SKM-1 (cell line): ENCODE data around the gene DHCR24.
"Not testable (repeated sequence)": the region's sequence is repeated elsewhere in the genome, so short reads cannot be mapped to it uniquely, and the experiment has no call there.

Experiments
- DNase-seq: peaks from one replicate; lab custom pipeline; 2025; ENCODE audit not compliant: unreplicated experiment; lab: John Stamatoyannopoulos, UW

The DHCR24 gene

DNA sequence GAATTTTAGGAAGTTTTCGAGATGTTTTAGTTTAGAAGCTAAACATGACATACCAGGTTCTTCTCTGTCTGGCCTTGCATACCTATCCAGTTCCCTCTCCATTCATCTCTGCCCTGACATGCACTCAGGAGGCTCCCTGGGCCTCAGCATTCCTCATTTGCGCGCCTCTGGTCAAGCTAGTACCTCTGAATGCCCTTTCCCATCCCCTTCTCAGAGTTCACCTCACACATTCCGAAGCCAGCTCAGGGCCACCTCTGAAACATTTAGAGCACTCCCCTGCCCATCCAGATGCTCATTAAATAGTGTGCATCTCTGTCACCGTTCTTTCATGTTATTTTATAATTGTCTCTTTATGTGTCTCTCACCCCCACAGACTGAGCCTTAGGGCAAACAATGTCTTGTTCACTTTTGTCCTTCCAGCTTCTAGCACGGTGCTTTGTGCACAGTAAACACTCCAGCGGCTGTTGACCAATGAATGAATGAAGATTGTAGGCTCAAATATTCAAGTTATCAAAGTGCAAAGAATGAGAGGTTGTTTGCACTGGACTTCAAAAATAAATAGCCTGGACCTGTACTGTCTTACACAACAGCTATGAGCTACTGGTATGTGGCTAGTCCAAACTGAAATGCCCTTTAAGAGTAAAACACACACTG is 1.2 kb upstream of the DHCR24 start:
- DNase-seq: no peak

DNA sequence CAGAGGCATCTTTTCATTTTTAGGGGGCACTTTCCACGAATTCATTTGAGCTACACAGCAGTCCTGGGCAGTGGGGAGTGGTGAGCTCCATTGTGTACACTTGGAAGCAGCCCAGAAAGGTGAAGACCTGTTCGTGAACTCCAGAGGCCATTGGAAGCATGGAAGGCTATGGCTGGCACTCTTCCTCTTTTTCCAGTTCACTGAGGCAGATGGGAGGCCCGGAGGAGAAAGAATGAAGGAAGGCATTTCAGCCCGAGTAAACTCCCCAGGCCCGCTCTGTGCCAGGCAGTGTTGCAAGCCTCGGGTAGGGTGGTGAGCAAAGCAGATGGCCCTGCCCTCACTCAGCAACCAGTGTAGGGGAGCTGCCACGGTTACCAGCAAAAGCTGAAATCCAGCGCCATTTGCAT is 673 bp upstream of the DHCR24 start:
- no peak for DNase-seq

DNA sequence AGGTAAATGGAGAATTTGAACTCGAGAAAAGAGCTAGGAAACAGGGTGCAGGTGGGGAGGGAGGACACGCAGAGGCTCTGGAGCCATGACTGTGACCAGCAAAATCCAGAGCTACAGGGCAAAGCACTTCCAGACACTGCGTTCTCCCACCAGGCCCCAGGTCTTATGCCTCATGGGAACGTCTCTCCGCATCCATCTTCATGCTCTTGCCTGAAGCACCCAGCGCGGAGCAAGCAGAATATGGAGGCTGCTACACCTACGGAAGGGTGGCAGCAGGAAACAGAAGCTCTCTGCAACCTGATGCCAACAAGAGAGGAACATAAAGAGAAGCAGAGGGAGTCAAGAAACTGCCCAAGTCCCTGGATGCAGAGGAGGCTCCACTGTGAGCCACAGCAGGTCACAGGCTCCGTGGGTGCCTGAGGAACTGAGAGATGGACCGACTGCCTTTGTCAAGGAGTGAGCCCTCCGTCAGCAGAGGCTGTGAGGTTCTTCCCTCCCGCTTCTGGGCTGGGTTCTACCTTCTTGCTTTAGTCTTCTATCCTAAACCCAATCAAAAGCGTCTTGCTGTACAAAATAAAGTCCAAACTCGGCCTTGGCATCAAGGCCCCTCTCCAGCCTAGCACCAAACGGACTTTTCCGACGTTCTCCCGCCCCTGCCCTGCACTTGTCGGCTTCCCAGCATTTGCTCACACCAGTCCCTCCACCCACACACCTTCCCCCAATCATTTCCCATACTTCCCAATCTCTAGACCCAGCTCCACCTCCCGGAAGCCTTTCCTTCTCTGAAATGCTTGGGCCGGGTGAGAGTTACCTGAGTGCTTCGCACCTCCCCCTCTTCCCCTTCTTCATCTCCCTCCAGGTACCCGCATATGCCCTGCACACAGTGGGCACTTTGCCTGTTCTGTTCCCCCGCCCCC is 930 bp downstream of the DHCR24 start:
- DNase-seq: no peak

GRCh38 chr1:54885237-54885679 is 1.7 kb downstream of the DHCR24 start:
- DNase-seq: no peak

DNA sequence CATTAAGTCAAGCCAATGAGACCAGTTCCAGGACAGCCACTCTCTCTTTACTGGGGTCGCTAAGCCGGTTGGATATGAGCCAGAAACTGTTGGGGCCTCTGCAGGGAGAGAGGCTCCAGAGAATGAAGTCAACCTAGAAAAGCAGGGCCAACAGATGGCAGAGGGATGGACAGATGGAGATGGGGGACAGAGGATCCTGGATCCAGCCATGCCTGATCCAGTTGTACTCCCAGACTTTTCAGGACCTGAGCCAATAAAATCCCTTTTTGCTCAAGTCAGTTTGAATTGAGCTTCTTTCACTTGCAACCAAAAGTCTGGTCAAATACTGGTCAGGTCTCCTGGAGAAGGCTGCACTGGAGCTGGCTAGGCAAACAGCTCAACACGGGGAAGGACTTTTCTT is 2.2 kb downstream of the DHCR24 start:
- no peak for DNase-seq

DNA sequence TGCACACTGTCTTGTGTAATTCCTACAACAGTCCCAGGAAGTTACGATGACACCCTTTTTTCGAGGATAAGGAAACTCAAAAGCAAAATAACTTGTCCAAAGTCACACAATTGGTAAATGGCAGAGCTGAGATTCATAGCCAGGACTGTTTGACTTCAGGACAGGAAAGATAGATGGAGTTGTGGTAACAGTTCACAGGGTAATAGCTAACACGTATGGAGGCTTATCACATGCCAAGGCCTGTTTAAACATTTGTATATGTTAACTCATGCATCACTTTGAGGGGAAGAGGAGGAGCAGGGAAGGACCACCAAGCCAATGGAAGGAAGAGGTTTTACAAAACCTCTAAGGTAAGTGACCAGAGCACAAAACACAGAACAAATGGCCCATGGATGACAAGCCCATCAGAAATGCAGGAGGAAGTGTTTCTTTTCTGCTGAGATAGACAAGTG is 2.8 kb downstream of the DHCR24 start:
- no peak for DNase-seq

DNA sequence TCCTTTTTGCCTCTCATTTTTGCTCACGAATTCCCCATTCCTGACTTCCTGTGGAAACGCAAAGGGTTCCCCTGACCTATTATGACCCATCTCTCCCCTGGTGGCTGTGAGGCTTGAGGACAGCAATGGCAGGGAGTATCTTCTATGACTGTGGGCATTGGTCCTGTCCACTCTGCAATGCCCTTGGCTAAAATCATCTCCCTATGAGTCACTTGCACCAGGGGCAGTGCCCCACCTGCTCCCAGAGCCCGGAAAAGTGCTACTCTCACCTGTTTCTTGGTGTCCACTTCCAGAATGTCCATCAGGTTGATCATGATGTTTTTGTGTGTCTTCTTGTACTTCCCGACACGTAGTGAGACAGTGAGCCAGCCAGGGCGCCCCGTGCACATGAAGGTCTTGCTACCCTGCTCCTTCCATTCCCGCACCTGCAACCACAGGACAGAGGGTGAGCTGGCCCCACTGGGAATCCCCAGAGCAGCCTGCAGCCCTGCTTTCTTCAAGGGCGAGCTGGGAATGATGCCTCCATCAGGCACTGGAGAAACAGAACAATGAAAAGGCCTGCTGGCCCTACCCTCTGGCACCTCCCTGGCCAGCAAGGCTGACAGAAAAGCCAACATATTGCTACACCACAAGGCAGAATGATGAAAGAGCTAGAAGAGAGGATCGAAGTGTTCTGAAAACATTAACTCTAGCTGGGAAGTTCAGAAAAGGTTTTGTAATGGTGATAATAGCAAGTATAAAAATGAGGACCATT is 3.5 kb downstream of the DHCR24 start:
- no peak for DNase-seq

GRCh38 chr1:54882519-54882918 is 4.5 kb downstream of the DHCR24 start:
- no peak for DNase-seq

DNA sequence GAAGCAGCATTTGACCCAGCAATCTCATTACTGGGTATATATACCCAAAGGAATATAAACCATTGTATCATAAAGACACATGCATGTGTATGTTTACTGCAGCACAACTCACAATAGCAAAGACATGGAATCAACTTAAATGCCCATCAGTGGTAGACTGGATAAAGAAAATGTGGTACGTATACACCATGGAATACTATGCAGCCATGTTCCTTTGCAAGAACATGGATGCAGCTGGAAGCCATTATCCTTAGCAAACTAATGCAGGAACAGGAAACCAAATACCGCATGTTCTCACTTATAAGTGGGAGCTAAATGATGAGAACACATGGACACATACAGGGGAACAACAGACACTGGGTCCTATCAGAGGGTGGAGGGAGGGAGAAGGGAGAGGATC is 5.4 kb downstream of the DHCR24 start:
- DNase-seq: not testable (repeated sequence)

GRCh38 chr1:54879872-54880271 is 7.1 kb downstream of the DHCR24 start:
- no peak for DNase-seq

DNA sequence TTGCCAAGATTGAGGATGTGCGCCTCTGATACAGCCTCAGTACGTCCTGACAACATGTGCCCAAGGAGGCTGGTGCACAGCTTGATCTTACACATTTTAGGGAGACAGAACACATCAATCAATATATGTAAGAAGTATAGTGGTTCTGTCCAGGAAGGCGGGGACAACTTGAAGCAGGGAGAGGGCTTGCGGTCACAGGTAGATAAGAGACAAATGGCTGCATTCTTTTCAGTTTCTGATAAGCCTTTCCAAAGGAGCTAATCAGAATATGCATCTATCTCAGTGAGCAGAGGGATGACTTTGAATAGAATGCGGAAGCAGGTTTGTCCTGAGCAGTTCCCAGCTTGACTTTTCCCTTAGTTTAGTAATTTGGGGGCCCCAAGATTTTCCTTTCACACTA is 10.2 kb downstream of the DHCR24 start:
- DNase-seq: no peak

DNA sequence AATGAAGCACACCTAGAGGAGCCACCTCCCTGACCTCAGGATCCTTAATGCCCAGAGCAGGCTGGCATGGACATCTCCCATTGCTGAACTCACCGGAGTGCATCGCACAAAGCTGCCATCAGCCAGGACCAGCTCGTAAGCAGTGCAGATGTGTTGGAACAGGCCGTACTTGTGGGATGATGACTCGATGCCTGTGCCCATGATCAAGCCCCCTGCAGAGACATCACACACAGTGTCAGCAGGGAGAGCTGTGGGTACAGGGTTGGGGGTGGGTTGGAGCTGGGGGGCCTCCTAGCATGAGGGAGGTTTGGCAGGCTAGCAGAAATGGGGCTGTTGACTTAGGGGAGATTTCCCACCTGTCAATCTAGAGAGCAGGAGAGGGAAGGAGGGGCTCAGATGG is 12.0 kb downstream of the DHCR24 start:
- no peak for DNase-seq

GRCh38 chr1:54874079-54874830 is 12.7 kb downstream of the DHCR24 start:
- DNase-seq: no peak

- DNase-seq: no peak
Observed at GRCh38 chr1:54872036-54872331, 15.0 kb downstream of the DHCR24 start.

DNA sequence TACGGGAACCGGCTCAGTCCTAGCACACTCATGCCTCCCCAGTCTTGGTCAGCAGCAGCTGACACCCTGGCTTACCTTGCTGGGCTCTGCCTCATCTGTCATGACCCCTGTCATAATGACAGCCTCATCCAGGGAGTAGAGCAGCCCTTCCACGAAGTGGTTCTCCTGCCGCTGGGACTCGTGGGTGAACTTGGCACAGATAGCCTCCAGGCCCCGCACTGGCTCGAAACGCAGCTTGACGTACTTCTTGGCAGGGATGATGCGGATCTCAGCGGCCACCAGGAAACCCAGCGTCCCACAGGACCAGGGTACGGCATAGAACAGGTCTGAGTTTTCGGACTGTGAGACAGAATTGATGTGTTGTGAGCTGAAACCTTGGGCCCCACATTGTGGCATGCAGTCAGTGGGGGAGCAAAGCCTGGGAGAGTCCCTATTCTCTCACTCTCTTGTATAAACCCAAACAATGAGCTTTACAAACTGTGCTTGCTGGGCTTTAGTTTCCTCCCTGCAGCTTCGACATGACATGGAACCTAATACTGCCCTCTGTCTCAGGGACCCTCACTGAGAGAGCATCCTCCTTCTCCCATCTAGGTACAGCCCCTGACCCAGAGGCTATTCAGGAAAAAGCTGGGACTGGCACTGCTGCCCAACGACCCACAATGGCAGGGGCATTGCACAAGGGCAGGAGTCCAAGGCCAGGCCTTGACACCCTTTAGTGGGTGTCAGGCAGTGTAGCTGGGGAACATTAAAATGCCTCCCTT is 15.5 kb downstream of the DHCR24 start:
- no peak for DNase-seq

DNA sequence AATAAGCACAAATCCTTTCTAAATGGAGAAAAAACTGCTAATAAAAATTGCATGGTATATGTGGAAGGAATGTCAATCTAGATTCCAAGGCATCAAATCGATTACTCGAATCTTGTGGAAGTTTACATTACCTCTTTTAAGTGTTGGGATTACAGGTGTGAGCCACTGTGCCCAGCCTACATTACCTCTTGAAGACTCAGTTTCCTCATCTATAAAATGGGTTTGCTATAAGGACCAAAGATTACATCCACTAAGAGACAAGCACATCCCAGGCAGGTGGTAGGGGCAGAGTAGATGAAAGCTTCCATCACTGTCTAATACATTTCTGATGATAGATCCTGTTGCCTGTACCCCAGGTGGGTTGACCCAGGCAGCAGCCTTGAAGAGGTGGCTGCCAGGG is 16.1 kb downstream of the DHCR24 start:
- no peak for DNase-seq

- DNase-seq: no peak
Observed at GRCh38 chr1:54869173-54869851, 17.7 kb downstream of the DHCR24 start.

DNA sequence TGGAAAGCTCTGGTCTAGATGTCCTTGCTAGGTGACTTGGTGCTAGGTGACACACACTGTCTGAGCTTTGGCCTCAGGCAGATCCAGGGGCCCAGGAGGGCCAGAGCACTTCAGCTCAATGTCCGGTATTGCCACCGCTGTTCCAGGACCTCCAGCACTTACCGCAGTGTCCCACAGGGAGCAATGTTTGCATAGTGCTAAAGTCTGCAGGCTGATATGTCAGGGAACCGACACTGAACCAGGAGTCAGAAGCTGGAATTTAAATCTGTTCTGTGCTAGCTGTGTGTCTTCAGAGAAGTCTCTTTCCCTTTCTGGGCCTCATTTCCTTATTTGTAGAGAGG is 19.3 kb downstream of the DHCR24 start:
- no peak for DNase-seq

GRCh38 chr1:54866801-54867716 is 19.9 kb downstream of the DHCR24 start:
- no peak for DNase-seq
